ENCODE measurements around the gene PKDCC.
A peak's percentile ranks its signal among the peaks of the same experiment; 100 is the strongest.

The PKDCC gene

DNA sequence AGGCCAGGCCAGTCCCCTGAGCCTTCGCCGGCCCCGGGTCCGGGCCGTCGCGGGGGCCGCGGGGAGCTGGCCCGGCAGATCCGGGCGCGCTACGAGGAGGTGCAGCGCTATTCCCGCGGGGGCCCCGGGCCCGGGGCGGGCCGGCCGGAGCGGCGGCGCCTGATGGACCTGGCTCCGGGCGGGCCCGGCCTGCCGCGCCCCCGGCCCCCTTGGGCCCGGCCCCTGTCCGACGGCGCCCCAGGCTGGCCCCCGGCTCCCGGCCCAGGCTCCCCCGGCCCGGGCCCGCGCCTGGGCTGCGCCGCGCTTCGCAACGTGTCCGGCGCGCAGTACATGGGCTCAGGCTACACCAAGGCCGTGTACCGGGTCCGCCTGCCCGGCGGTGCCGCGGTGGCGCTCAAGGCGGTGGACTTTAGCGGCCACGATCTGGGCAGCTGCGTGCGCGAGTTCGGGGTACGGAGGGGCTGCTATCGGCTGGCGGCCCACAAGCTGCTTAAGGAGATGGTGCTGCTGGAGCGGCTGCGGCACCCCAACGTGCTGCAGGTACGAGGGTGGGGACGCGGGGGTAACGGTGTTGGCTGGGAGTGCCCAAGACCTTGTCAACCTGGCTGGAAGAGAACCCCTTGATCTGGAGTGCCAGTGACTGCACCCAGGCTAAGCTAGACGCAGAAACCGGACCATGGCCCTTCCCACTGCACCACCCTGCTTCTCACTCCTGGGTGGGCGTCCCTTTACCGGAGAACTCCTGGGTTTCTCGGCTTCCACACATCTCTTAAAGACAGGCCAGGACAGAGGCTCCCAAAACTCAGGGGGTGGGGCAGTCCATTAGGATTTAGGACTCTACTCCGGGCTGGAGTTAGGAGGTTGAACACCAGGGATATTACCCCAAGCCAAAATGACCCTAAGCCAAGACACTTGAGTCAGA is 739 bp downstream of the PKDCC start:
- no peak overlapping the region for H2AFZ ChIP-seq (ENCODE audit: low read depth, low read length)
- no peaks in the 10 kb centered on the region for H3K9me3 ChIP-seq (ENCODE audit: low read length)
- H3K4me3 ChIP-seq (ENCODE audit: low read length): peak overlapping the region; percentile 68
- H3K4me1 ChIP-seq (ENCODE audit: insufficient read depth, low read length): peaks cover 68% of the 10 kb centered on the region
- no peaks in the 10 kb centered on the region for H3K27me3 ChIP-seq (ENCODE audit: insufficient read depth, low read length)
- no peaks in the 10 kb centered on the region for H3K36me3 ChIP-seq (ENCODE audit: insufficient read depth, low read length)

DNA sequence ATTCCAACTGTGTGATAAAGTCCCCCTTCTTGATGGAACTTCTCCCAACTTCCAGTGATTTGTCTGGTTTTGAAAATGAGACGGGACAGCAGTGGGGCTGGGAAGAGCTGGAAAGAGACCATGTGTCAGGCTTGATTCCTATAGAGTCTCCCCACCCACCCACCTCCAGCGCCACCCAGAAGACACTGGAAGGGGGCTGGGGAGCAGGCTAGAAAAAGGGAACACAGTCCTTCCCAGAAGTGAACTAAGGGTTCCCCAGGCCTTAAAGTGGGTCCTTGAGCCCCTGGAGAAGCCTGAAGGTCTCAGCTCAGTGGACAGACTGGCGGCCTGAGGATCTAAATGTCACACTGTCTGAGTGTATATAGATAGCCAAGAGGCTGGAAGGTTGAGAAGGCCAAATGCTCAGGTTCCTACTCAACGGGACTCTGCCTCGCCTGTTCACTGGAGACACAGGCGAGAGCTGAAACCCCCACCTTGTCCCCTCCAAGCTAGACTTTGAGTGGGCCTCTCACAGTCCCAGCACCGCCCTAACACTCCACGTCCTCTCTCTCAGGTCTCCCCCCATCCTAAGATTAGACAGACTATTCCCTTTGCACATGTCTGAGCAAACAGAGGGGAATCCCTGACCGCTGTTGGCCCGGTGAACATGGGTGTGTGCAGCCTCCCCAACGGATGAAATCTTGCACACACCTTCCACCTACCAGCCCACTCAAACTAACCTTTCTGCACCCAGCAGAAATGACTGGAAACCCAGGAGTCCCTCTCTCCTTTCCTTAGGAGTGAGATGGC is 1.6 kb downstream of the PKDCC start:
- H3K36me3 ChIP-seq (ENCODE audit: insufficient read depth, low read length): no peaks in the 10 kb centered on the region
- H3K27me3 ChIP-seq (ENCODE audit: insufficient read depth, low read length): no peaks in the 10 kb centered on the region
- peaks cover 75% of the 10 kb centered on the region for H3K4me1 ChIP-seq (ENCODE audit: insufficient read depth, low read length)
- no peaks in the 10 kb centered on the region for H3K9me3 ChIP-seq (ENCODE audit: low read length)
- H2AFZ ChIP-seq (ENCODE audit: low read depth, low read length): no peak overlapping the region
- peak overlapping the region; percentile 68 for H3K4me3 ChIP-seq (ENCODE audit: low read length)

DNA sequence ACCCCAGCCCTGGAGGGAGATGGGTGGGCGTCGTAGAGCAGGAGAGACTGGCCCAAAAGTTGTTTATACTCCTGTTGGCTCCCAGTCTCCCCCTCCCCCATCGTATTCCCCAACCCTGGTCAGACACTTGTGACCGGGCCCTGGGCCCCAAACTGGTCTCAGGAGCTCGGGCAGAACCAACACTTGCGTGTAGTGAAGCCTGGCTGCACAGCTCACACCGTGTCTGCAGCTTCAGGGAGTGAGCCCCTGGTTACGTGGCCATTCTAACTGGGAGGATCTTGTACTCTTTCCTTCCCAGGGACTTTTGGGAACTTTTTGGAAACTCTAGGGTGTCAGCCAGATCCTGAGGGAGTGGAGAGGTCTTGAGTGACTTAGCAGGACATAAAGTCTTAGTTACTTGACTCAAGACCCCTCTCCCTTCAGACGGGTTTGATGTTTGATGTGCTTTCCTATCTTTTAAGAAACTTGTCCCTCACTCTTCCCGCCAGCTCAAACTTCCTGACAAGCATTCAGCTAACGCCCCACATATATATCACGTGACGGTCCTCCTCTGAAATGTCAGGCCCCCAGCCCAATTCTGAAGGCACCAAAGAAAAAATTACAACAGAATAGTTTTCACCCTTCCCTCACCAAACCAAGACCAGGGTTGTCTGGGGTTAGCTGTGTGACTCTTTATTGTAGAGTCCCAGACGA is 2.3 kb downstream of the PKDCC start:
- peaks cover 3% of the 10 kb centered on the region for H3K36me3 ChIP-seq (ENCODE audit: insufficient read depth, low read length)
- no peaks in the 10 kb centered on the region for H3K9me3 ChIP-seq (ENCODE audit: low read length)
- peak overlapping the region; percentile 68 for H3K4me3 ChIP-seq (ENCODE audit: low read length)
- no peaks in the 10 kb centered on the region for H3K27me3 ChIP-seq (ENCODE audit: insufficient read depth, low read length)
- H2AFZ ChIP-seq (ENCODE audit: low read depth, low read length): no peak overlapping the region
- H3K4me1 ChIP-seq (ENCODE audit: insufficient read depth, low read length): peaks cover 70% of the 10 kb centered on the region

DNA sequence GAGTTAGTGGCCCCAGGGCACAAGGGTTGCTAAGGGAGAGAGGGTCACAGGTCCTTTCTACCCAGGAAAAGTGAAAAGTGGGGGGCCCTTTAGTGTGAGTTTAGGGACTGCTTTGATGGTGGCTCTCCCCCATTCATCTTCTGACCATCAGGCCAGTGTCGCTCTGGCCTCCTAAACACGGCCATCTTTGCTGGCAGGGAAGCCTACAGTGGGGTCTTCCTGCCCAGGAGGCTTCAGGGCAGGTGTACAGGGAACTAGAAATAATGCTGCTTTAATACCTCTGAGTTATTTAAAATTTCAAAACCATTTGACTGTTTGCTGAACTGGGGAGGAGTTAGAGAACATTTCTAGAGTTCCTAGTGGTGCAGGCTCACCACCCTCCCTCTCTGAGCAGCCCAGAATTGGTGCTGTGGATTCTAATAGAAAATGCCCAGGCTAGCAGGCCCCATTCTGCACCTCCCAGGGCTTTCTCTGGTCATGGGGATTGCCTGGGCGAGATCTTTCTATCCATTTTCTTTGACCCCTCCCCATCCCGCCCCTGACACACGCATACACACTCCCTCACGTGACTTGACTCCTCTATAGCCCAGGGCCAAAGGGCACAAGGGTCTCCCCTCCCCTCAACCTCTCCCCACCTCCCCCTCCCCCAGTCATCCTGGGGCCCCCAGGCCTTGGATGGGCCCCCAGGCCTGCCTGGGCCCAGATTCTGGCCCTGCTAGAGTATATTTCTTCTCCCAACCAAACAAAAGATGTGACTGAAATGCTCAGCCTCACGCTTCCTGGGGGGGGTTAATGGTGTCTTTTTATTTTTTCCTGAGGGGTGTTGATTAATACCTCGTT is 3.1 kb downstream of the PKDCC start:
- Histone ChIP-seq H3K36me3 (ENCODE audit: insufficient read depth, low read length) (peaks cover 9% of the 10 kb centered on the region), H3K4me3 (ENCODE audit: low read length) (no peak overlapping the region), H2AFZ (ENCODE audit: low read depth, low read length) (no peak overlapping the region), H3K27me3 (ENCODE audit: insufficient read depth, low read length) (no peaks in the 10 kb centered on the region), H3K4me1 (ENCODE audit: insufficient read depth, low read length) (peaks cover 63% of the 10 kb centered on the region), H3K9me3 (ENCODE audit: low read length) (no peaks in the 10 kb centered on the region)

DNA sequence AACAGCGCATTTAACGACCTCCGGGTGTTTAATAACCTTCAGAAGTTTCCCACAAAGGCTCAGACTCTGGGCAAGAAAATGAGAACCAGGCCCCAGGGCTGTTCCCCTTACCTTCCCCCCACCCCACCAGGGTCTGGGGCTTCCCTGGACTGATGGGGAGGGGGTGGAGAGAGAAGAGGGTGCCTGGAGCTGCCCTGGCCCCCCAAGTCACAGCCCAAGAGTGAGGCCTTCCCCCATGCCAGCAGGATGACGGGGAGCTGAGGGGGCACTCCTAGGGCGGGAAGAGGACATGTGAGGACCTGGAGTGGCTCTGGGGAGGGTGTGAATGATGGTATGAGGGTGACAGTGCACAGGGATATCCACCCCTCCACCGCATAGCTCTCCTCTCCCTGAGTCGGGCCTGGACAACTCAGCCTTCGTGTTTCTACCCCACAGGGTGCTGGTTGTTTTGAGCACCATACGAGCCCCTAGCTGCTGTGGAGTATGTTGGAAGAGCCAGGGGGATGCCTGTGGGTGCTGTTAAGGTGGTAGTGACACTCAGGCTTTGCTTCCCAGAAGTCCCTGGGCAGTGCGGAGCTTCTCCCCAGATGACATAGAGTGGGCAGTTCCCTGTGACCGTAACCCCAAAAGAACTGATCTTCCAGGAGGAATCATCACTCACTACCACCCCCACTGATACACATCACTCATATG is 3.9 kb downstream of the PKDCC start:
- peaks cover 10% of the 10 kb centered on the region for H3K36me3 ChIP-seq (ENCODE audit: insufficient read depth, low read length)
- H2AFZ ChIP-seq (ENCODE audit: low read depth, low read length): no peak overlapping the region
- H3K9me3 ChIP-seq (ENCODE audit: low read length): no peaks in the 10 kb centered on the region
- H3K27me3 ChIP-seq (ENCODE audit: insufficient read depth, low read length): no peaks in the 10 kb centered on the region
- H3K4me3 ChIP-seq (ENCODE audit: low read length): no peak overlapping the region
- peaks cover 56% of the 10 kb centered on the region for H3K4me1 ChIP-seq (ENCODE audit: insufficient read depth, low read length)

DNA sequence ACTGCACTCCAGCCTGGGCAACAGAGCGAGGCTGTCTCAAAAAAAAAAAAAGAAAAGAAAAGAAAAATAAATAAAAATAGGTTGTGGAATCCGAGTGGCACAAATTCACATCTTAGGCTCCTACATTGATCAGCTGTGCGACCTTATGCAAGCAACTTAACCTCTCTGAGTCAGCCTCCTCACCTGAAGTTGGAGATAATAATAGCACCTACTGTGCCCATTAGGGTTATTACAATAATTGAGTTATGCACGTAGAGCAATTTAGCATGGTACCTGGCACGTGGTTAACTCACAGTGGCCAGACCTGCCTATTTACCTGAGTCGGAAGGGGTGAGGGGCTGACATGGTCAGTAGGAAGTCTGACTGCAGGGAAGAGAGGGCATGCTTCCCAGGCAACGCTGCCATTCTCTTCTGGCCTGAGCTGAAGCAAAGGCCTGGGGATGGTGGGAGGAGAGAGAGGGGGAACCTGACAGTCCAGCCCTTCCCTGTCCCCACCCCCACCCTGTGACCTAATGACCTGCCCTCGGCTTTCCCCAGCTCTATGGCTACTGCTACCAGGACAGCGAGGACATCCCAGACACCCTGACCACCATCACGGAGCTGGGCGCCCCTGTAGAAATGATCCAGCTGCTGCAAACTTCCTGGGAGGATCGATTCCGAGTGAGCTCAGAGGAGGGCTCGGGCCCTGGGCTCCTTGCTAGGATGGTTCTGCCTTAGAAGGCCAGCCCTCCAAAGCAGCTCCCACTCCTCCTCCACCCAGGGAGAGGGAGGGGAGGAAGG is 5.1 kb downstream of the PKDCC start:
- Histone ChIP-seq H3K36me3 (ENCODE audit: insufficient read depth, low read length) (peaks cover 22% of the 10 kb centered on the region), H3K4me3 (ENCODE audit: low read length) (no peak overlapping the region), H3K27me3 (ENCODE audit: insufficient read depth, low read length) (no peaks in the 10 kb centered on the region), H3K9me3 (ENCODE audit: low read length) (no peaks in the 10 kb centered on the region), H2AFZ (ENCODE audit: low read depth, low read length) (no peak overlapping the region), H3K4me1 (ENCODE audit: insufficient read depth, low read length) (peaks cover 51% of the 10 kb centered on the region)

DNA sequence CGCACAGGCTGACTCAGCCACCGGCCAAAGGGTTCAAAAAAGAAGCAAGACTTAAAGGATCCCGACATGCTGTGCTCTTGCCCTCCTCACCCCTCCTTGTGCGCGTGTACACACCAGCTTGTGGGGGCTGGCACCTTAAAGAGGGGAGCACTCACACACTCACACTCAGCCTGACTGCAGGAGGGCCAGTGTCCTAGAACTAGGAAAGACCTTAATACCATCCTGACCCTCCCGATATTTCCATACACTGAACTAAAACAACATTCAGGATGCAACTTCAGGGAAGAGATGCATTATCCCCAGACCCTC is 5.6 kb downstream of the PKDCC start:
- peaks cover 25% of the 10 kb centered on the region for H3K36me3 ChIP-seq (ENCODE audit: insufficient read depth, low read length)
- no peak overlapping the region for H3K4me3 ChIP-seq (ENCODE audit: low read length)
- H3K9me3 ChIP-seq (ENCODE audit: low read length): no peaks in the 10 kb centered on the region
- no peak overlapping the region for H2AFZ ChIP-seq (ENCODE audit: low read depth, low read length)
- no peaks in the 10 kb centered on the region for H3K27me3 ChIP-seq (ENCODE audit: insufficient read depth, low read length)
- peaks cover 51% of the 10 kb centered on the region for H3K4me1 ChIP-seq (ENCODE audit: insufficient read depth, low read length)

DNA sequence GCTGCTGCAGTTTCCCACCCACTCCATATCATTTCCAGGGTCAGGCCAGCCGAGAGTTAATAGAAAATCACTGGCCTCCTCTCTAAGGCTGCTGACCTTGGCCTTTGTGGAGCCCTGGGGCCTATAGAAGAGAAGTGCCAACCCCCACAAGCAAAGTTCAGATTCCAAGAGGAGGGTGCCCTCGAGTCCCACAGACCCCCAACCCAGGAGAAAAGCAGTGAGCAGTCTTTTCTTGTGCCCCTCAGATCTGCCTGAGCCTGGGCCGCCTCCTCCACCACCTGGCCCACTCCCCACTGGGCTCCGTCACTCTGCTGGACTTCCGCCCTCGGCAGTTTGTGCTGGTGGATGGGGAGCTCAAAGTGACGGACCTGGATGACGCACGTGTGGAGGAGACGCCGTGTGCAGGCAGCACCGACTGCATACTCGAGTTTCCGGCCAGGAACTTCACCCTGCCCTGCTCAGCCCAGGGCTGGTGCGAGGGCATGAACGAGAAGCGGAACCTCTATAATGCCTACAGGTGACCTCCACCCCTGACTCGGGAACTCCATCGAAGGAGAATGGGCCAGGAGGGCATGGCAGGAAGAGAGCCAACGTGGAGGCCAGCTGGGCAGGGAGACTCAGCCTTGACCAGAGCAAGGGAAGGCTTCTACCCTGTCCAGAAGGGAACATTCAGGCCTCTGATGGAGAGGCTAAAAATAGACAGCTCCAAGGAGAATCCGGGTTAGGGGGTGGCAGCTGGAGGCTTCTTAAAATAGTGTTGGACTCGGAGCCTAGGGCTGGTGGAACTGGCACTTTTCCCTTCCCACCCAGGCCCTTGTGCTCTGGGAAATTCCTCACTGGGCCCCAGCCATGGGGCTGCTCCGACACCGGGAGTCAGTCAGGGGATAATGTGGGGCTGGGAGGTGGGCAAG is 6.2 kb downstream of the PKDCC start:
- Histone ChIP-seq H3K9me3 (ENCODE audit: low read length) (no peaks in the 10 kb centered on the region), H3K27me3 (ENCODE audit: insufficient read depth, low read length) (no peaks in the 10 kb centered on the region), H2AFZ (ENCODE audit: low read depth, low read length) (no peak overlapping the region), H3K4me3 (ENCODE audit: low read length) (no peak overlapping the region), H3K4me1 (ENCODE audit: insufficient read depth, low read length) (peaks cover 45% of the 10 kb centered on the region), H3K36me3 (ENCODE audit: insufficient read depth, low read length) (peaks cover 30% of the 10 kb centered on the region)

DNA sequence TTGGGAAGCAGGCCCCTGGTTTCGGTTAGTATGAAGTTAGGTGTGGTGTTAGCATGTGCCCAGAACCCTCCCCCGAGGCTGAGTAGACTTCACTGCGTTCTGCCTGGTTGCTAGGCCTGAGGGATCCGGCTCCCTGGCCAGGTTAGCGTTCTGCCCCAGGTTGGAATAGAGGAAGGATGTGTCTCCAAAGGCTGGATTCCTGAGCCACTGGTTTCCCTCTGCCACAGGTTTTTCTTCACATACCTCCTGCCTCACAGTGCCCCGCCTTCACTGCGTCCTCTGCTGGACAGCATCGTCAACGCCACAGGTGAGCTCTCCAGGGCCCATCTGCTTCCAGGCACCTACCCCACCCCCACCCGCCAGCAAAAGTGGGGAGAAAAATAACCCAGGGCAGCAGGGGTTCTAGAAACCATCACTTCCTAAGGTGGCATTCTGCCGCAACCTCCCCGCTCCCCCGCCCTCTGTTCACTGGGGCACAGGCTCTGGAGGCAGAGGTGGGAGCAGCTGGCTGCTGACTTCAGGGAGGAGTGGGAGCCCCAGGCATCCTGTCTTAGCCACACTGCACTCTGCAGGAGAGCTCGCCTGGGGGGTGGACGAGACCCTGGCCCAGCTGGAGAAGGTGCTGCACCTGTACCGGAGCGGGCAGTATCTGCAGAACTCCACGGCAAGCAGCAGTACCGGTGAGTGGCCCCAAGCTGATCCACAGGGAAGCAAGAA is 7.1 kb downstream of the PKDCC start:
- H3K27me3 ChIP-seq (ENCODE audit: insufficient read depth, low read length): no peaks in the 10 kb centered on the region
- H3K4me1 ChIP-seq (ENCODE audit: insufficient read depth, low read length): peaks cover 37% of the 10 kb centered on the region
- peaks cover 37% of the 10 kb centered on the region for H3K36me3 ChIP-seq (ENCODE audit: insufficient read depth, low read length)
- no peak overlapping the region for H3K4me3 ChIP-seq (ENCODE audit: low read length)
- H2AFZ ChIP-seq (ENCODE audit: low read depth, low read length): no peak overlapping the region
- H3K9me3 ChIP-seq (ENCODE audit: low read length): no peaks in the 10 kb centered on the region

DNA sequence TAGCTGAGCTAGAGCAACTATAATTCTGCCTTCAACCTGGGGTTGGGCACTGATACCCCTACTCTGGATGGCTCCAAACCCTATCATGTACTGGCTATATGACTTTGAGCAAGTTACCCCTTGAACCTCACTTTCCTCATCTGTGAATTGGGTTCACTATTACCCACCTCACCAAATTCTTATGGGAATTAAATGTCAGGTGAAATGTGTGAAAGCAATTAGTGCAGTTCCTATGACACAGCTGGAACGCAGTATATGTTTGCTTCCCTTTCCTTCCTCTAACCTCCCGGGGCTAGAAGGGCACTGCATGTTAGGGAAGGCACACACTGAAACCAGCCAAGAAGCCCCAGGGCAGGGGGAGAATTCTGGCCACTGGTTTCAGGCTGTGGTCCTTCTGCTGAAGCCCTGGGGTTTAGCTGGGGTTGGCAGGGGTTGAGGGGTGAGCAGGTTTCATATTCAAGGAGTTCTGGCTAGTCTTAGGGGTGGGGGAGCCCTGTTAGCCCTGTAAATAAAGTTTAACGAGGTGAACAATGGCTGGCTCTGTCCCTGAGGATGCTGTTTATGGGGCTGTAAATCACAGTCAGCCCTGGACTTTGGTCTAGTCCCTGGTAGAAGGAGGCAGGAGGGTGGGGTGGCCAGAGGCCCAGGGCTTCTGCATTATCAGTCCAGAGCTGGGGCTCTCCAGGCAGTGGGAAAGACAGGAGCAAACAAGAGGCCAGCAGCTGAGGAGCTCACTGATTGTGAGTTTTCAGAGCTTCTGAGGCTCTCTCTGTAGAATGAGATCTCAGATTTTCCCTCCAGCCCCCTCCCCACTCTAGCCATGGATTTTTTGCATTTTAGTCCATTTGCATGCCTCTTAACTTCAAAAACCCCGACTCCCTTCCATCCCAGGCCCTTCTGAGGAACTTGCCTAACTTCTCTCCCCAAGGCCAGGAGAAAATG is 8.0 kb downstream of the PKDCC start:
- peaks cover 27% of the 10 kb centered on the region for H3K4me1 ChIP-seq (ENCODE audit: insufficient read depth, low read length)
- no peaks in the 10 kb centered on the region for H3K9me3 ChIP-seq (ENCODE audit: low read length)
- H2AFZ ChIP-seq (ENCODE audit: low read depth, low read length): no peak overlapping the region
- H3K27me3 ChIP-seq (ENCODE audit: insufficient read depth, low read length): no peaks in the 10 kb centered on the region
- H3K4me3 ChIP-seq (ENCODE audit: low read length): no peak overlapping the region
- H3K36me3 ChIP-seq (ENCODE audit: insufficient read depth, low read length): peaks cover 37% of the 10 kb centered on the region
